Thyroid gland (tissue), 4 donors: ENCODE measurements around the gene SH3RF3.

Source experiments
- POLR2A ChIP-seq, 2 donors: fragments of 450-650 bp; IDR thresholded peaks; one replicate each; pipeline ENCODE4 v1.6.1; 2017; ENCODE audit warnings: antibody characterized with exemption in 2 of 2, mild to moderate bottlenecking in 2 of 2, moderate library complexity in 1 of 2
- TF ChIP-seq, protein P1 (sequence below), 6 experiments: fragments of 200-600 bp in 3 of 6; fragments of 450-650 bp in 3 of 6; sonication (generic) in 3 of 6; IDR thresholded peaks; one replicate each; pipeline ENCODE4 v1.5.1; 2016 to 2019; ENCODE audit warnings: antibody characterized with exemption in 6 of 6, mild to moderate bottlenecking in 2 of 6, inconsistent platforms in 1 of 6, moderate library complexity in 1 of 6

DNA sequence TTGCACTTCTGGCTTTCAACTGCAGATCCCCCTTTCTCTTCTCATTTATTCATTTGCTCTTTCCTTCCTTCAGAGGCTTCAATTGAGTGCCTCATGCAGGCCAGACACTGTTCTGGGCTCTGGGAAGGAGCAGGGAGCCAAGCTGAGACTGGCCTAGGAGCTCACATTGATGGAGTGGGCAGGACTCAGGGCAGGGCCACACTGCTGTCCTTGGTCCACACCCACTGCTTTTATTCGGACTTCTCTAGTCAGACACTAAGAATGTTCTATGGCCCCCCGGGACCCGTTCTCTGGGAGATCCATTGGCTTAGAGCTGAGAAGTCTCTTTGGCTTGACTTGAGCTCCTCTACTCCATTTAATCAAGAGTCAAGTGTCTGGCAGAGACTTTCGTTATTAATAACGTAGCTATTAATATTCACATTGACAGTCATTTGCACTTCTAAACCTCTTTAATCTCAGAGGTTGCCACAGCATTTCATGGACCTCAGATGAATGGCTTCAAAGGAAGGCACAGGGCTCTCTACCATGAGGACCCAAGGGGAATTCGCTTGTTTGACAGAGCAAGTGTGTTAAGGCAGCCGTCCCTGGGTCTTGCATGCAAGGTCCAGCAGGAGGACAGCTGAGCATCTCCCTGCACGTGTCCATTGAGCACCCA lies 20.1 kb downstream of the SH3RF3 start:
- TF ChIP-seq, protein P1, sequence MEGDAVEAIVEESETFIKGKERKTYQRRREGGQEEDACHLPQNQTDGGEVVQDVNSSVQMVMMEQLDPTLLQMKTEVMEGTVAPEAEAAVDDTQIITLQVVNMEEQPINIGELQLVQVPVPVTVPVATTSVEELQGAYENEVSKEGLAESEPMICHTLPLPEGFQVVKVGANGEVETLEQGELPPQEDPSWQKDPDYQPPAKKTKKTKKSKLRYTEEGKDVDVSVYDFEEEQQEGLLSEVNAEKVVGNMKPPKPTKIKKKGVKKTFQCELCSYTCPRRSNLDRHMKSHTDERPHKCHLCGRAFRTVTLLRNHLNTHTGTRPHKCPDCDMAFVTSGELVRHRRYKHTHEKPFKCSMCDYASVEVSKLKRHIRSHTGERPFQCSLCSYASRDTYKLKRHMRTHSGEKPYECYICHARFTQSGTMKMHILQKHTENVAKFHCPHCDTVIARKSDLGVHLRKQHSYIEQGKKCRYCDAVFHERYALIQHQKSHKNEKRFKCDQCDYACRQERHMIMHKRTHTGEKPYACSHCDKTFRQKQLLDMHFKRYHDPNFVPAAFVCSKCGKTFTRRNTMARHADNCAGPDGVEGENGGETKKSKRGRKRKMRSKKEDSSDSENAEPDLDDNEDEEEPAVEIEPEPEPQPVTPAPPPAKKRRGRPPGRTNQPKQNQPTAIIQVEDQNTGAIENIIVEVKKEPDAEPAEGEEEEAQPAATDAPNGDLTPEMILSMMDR (IDR thresholded peaks at IDR 0.05), result no peak
- no peak for TF ChIP-seq POLR2A (IDR thresholded peaks at IDR 0.05)
